Endothelial cell of hepatic sinusoid (primary cell): ENCODE measurements around the gene TRABD2A.
"Not testable (repeated sequence)": the region's sequence is repeated elsewhere in the genome, so short reads cannot be mapped to it uniquely, and the experiment has no call there.

ENCODE experiments used
- in situ Hi-C: cut with HindIII; loops from 2 replicates; pipeline ENCODE4 v1.10.0; 2017; ENCODE audit warnings: low sequenced_read_pairs

TRABD2A gene, protein sequence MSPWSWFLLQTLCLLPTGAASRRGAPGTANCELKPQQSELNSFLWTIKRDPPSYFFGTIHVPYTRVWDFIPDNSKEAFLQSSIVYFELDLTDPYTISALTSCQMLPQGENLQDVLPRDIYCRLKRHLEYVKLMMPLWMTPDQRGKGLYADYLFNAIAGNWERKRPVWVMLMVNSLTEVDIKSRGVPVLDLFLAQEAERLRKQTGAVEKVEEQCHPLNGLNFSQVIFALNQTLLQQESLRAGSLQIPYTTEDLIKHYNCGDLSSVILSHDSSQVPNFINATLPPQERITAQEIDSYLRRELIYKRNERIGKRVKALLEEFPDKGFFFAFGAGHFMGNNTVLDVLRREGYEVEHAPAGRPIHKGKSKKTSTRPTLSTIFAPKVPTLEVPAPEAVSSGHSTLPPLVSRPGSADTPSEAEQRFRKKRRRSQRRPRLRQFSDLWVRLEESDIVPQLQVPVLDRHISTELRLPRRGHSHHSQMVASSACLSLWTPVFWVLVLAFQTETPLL

DNA sequence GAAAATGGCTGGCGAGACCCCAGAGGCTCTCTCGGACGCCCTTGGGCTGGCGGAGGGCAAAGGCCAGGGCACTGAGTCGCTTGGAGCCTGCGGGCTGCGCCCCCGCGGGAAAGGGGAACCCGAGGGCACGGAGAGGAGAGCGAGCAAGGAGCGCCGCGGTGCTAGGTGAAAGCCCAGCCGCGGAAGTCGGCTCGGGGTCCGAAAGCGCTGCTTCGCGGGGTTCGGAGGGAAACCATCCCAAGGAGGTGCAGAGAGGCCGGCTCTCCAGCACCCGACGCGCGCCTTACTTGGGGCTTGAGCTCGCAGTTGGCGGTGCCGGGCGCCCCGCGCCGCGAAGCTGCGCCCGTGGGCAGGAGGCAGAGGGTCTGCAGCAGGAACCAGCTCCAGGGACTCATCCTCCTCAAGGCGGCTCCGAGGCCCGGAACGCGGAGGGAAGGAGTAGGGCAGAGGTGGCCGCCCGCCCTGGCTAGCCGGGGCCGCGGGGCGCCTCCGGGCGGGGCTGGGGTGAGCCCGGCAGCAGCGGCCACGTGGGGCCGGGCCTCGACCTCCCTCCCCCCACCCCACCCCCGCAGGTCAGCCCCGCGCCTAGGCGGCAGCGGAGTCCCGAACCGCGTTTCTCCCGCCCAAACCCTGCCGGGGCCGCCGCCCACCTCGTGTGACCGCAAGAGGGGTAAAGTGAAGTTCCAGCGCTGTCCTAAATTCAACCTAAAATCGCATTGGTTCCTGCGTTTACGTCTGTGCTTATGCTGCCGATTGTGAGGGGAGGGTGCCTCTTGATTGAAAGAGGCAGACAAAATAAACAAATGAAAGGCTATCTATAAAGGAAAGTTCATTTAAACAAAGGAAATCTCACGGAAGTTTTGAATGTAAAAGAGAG is at the start of gene TRABD2A:
TRABD2A (minus strand) TSS at position 440 of the 877 bp plus-strand sequence; CDS start at position 395, 45 bp downstream.
- in situ Hi-C loops = no loop called here

DNA sequence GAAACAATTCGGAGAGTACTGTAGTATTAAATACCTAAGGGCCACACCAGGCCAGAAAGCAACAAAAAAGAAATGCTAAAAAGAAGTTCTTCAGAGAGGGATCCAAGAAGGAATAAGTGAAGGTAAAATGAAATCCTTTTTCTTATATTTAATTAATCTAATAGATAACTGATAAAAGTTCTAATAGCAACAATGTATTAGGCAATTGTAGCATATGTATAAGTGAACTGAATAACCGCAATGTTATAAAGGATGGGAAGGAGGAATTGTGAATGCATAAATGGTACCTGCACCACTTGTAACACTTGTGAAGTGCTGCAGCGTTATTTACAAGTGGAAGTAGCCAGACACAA is 46.4 kb upstream of the TRABD2A start:
- in situ Hi-C loops = loop anchor here (5.0 kb wide), 1 partner anchor 50 kb away; no protein-coding TSS in a partner anchor

DNA sequence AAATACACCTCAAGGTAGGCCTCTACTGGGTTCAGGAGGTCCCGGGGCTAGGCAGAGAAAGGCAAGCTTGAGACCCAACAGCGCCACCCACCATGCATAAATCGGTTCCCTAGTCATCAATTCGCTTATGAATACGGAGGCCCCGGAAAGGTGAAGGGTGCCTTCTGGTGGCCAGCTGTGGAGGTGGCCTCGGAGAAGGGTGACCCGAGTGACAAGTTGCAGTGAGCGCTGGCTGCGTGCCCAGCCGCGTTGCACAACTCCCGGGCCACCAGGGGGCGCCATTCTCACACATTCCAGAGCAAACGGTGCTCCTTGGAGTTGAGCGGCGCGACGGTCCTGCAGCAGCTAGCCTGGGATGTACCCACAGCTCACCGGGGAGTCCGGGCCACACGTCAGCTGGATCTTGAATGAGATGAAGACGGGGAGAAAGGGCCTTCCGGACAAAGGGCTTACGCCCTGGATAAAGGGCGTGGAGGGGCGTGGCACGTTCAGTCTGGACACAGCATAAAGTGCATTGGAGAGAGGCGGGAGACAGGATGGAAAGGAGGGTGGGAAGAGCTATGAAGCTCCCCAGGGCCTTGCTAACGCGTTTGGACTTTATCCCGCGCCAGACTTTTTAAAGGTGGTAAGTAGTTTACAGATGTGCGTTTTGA is 45.0 kb upstream of the TRABD2A start:
- in situ Hi-C loops = loop anchor here (5.0 kb wide), 1 partner anchor 51 kb away; no protein-coding TSS in a partner anchor

DNA sequence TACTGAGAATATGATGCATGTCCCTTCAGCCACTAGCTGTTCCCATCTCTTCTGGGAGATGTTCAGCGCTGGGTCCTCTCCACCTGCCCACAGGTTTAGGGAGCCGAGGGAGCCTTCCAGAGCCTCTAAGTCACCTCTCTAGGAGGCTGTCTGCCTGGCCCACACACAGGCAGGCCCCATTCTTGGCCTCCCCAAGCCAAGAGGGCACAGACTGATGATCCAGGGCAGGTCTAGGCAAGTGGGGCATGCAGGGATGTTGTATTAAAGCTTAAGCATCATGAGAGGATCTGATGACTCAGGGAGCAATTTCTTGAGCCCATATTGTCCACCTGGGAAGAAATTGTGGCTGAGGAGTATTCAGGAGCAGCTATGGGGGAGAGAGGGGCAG is 44.4 kb upstream of the TRABD2A start:
- in situ Hi-C loops = loop anchor here (5.0 kb wide), 1 partner anchor 52 kb away; no protein-coding TSS in a partner anchor

- in situ Hi-C loops = loop anchor here (5.0 kb wide), 1 partner anchor 53 kb away; no protein-coding TSS in a partner anchor
Observed at GRCh38 chr2:84924173-84925106, 43.6 kb upstream of the TRABD2A start.

GRCh38 chr2:84923009-84923408 is 42.1 kb upstream of the TRABD2A start:
- in situ Hi-C loops = no loop called here

DNA sequence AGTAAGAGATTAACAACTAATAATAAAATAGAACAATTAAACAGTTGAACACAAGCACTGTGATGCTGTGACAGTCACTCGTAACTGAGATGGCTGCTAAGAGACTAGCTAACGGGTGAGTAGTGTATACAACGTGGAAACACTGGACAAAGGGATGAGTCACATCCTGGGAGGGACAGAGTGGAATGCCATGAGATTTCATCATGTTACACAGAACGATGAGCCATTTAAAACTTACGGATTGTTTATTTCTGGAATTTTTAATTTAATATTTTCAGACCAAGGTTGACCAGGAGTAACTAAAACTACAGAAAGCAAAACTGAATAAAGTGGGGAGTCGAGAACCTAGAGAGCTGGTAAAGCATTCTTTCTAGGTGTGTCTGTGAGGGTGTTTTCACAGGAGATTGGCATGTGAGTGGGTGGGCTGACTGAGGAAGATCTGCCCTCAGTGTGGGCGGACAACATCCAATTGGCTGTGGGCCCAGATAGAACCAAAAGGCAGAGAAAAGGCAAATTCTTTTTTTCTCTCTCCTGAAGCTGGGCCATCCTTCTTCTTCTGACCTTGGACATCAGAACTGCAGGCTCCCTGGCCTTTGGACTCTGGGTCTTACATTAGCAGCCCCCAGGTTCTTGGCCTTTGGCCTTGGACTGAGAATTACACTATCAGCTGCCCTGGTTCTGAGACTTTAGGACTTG is 39.1 kb upstream of the TRABD2A start:
- in situ Hi-C loops = no loop called here

DNA sequence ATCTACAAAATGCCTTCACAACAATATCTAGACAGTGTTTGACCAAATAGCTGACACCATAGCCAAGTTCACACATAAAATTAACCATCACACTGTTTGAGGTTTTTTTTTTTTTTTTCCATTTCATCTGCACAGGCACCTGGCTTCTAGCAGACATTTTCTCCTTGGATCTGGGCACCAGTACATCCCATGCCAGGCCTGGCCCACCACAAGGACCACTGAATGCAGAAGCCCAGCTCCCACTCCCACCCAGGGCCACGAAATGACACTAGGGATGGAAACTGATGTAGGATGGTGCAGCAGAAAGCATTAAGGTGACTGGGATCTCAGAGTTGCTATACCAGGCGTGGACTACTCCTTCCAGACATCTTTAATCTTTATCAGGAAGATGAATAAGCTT is 37.5 kb upstream of the TRABD2A start:
- in situ Hi-C loops = no loop called here

DNA sequence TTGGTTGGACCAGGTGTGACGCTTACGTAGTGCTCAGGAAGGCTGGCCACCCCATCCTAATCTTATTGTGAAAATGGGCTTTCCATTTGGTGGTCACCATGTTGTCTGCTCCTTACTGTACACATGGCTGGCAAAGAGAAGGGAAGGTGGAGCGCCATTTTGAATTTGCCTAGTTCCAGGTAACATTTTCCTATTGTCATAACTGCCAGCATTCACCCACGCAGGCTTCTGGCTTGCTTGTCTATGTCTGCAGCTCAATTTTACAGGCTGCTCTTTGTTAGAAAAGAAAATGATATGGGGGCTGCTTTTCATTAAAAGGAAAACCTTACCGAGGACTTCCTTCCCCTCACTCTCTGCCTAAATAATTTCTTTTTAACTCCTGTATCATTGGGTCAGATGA is 36.9 kb upstream of the TRABD2A start:
- in situ Hi-C loops = not testable (repeated sequence)

DNA sequence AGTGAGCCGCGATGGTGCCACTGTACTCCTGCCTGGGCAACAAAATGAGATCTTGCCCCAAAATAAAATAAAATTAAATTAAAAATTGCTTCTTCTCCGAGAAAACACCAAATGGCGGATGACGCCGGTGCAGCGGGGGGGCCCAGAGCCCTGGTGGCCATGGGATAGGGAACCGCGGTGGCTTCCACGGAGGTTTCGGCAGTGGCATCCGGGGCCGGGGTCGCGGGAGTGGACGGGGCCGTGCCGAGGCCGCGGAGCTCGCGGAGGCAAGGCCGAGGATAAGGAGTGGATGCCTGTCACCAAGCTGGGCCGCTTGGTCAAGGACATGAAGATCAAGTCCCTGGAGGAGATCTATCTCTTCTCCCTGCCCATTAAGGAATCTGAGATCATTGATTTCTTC is 34.8 kb upstream of the TRABD2A start:
- in situ Hi-C loops = not testable (repeated sequence)

DNA sequence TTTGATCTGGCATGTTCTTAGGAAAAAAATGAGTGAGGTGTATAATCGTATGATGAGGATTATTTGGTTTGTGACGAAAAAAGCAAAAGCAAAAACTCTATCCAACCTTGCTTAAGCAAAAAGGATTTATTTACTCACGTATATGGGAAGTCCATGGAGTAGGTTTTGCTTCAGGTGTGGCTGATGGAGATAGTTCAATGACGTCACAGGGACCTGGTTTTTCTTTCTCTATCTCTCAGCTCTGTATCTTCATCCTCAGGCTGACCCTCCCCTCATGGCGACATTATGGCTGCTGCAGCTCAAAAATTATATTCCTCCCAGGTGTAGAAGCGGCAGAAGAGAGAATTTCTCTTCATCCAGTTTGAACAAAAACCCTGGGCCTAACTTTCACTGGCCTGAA is 33.5 kb upstream of the TRABD2A start:
- in situ Hi-C loops = no loop called here

DNA sequence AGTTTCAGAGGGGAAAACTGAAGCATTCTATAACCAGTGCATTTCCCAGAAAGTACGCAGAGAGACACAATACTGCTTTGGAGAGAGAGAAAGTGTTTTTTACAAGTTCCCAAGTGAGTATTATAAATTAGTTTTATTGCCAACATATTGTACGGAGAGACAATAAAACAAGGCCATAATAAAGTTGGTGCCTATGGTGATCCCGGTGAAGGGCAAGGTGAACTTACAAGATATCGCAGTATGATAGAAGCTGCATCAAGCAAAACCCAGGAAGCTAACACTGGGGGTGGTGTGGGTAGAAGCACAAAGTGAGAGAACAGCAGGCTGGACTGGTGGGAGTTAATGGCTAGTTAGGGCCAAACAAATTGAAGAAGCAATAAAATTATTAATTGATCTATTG is 32.1 kb upstream of the TRABD2A start:
- in situ Hi-C loops = no loop called here

DNA sequence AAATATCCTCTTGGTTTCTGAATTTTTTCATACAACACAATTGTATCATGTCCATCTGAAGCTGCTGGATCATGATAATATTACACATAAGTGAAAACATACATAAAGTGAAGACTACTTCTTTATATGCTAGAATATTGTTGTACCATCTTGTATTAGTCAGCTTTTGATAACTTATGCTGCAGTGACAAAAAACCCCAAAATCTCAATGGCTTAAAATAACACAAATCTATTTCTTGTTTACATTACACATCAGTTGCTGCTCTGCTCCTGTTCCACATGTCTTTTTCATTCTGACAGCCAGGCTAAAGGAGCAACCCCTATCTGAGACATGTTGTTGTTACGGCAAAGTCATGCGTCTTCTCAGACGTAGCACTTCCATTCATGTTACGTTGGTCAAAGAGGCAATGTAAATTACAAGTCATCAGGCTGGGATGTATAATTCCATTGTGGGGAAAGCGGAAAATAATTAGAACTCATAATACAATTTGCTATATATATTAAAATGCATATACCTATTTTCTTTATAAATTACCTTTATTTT is 30.3 kb upstream of the TRABD2A start:
- in situ Hi-C loops = no loop called here

DNA sequence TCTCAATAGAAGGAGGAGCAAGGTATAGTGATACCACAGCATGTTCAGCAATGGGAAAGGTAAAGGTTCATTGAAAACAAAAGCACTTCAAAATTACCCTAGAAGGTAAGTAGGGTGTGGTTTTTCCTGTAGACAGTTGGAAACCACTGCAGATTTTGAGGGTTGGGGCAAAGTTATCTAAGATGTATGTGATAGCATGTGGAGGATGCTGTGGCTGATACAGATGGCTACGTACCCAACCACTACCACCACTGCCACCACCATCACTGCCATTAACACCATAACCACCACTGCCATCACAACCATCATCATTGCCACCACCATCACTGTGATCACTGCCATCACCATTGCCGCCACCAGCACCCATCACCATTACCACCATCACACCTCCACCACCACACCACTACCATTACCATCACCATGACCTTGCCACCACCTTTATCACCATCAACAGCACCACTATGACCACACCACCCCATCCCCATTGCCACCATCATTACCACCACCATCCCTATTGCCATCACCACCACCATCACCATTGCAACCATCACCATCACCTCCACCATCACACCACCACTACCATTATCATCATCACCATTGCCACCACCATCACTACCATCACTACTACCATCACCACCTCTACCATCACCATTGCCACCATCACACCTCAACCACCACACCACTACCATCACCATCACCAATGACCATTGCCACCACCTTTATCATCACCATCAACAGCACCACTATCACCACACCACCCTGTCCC is 28.2 kb upstream of the TRABD2A start:
- in situ Hi-C loops = loop anchor here (10.0 kb wide), 2 partner anchors 66 to 124 kb away; partner anchors contain the start of gene KCMF1

GRCh38 chr2:84906900-84907714 is 26.2 kb upstream of the TRABD2A start:
- in situ Hi-C loops = loop anchor here (10.0 kb wide), 2 partner anchors 68 to 122 kb away; partner anchors contain the start of gene KCMF1

GRCh38 chr2:84906108-84906899 is 25.4 kb upstream of the TRABD2A start:
- in situ Hi-C loops = loop anchor here (10.0 kb wide), 2 partner anchors 68 to 122 kb away; partner anchors contain the start of gene KCMF1
